RWPE2 (cell line): ENCODE results near the gene TMEM91.

Source experiments
- ATAC-seq: fragments of 200-7000 bp; cut with Tn5 transposase; 3 replicates; pipeline ENCODE4 v1.9.1; 2021; ENCODE audit warnings: low read depth
- DNase-seq: peaks from one replicate; pipeline ENCODE4 v3.0.0-alpha.2; 2020; ENCODE audit warnings: low spot score
- H3K27ac ChIP-seq: fragments of 450-650 bp; 2 replicates; pipeline ENCODE4 v1.5.1; 2017; ENCODE audit warnings: mild to moderate bottlenecking; ENCODE audit not compliant: poor library complexity, severe bottlenecking
- H3K27me3 ChIP-seq: fragments of 250-450 bp; sonication (Bioruptor Pico); 2 replicates; pipeline ENCODE4 v1.5.1; 2021; ENCODE audit warnings: mild to moderate bottlenecking, moderate library complexity; ENCODE audit not compliant: insufficient read depth, poor library complexity, severe bottlenecking
- H3K36me3 ChIP-seq: fragments of 250-450 bp; sonication (Bioruptor Pico); 2 replicates; pipeline ENCODE4 v1.5.1; 2020; ENCODE audit warnings: low read depth, mild to moderate bottlenecking, moderate library complexity
- H3K4me1 ChIP-seq: fragments of 250-450 bp; sonication (Bioruptor Pico); 2 replicates; pipeline ENCODE4 v1.5.1; 2021; ENCODE audit warnings: mild to moderate bottlenecking, moderate library complexity; ENCODE audit not compliant: insufficient read depth, poor library complexity, severe bottlenecking
- H3K4me3 ChIP-seq: fragments of 250-450 bp; sonication (Bioruptor Pico); 2 replicates; pipeline ENCODE4 v1.5.1; 2021; ENCODE audit warnings: mild to moderate bottlenecking, moderate library complexity; ENCODE audit not compliant: severe bottlenecking
- H3K9me3 ChIP-seq: fragments of 250-450 bp; sonication (Bioruptor Pico); 2 replicates; pipeline ENCODE4 v1.5.1; 2021; ENCODE audit warnings: mild to moderate bottlenecking, moderate library complexity; ENCODE audit not compliant: severe bottlenecking
- CTCF ChIP-seq: fragments of 450-650 bp; IDR thresholded peaks from one replicate; pipeline ENCODE4 v1.5.1; 2017; ENCODE audit warnings: mild to moderate bottlenecking, moderate library complexity; ENCODE audit not compliant: poor library complexity, severe bottlenecking

Gene TMEM91

GRCh38 chr19:41398050-41398418 lies 21.7 kb downstream of the TMEM91 start:
- Histone ChIP-seq H3K4me1 (peaks cover 3% of the 10 kb centered on the region), H3K9me3 (no peaks in the 10 kb centered on the region), H3K27ac (peak overlapping the region; percentile 48), H3K4me3 (peak overlapping the region; percentile 78), H3K27me3 (no peaks in the 10 kb centered on the region), H3K36me3 (no peaks in the 10 kb centered on the region)
- no peak for ATAC-seq
- no peak for TF ChIP-seq CTCF
- DNase-seq, result no peak

GRCh38 chr19:41398598-41398997 lies 22.3 kb downstream of the TMEM91 start:
- Histone ChIP-seq H3K4me3 (peak overlapping the region; percentile 78), H3K27ac (no peak overlapping the region), H3K4me1 (peaks cover 3% of the 10 kb centered on the region), H3K9me3 (no peaks in the 10 kb centered on the region), H3K27me3 (no peaks in the 10 kb centered on the region), H3K36me3 (no peaks in the 10 kb centered on the region)
- no peak for DNase-seq
- no peak for TF ChIP-seq CTCF
- ATAC-seq, result no peak

GRCh38 chr19:41399091-41399490 lies 22.8 kb downstream of the TMEM91 start:
- DNase-seq (no peak), ATAC-seq (no peak)
- no peak overlapping the region for H3K4me3 ChIP-seq
- H3K27ac ChIP-seq, result no peak overlapping the region
- peaks cover 3% of the 10 kb centered on the region for H3K4me1 ChIP-seq
- H3K9me3 ChIP-seq, result no peaks in the 10 kb centered on the region
- H3K36me3 ChIP-seq, result no peaks in the 10 kb centered on the region
- TF ChIP-seq CTCF, result no peak
- H3K27me3 ChIP-seq, result no peaks in the 10 kb centered on the region

GRCh38 chr19:41399525-41399924 lies 23.2 kb downstream of the TMEM91 start:
- DNase-seq (no peak), ATAC-seq (no peak)
- Histone ChIP-seq H3K27ac (no peak overlapping the region), H3K4me1 (peaks cover 3% of the 10 kb centered on the region), H3K4me3 (no peak overlapping the region), H3K36me3 (no peaks in the 10 kb centered on the region), H3K27me3 (no peaks in the 10 kb centered on the region), H3K9me3 (no peaks in the 10 kb centered on the region)
- no peak for TF ChIP-seq CTCF

GRCh38 chr19:41401483-41401882 lies 25.1 kb downstream of the TMEM91 start:
- Histone ChIP-seq H3K27me3 (no peaks in the 10 kb centered on the region), H3K27ac (no peak overlapping the region), H3K36me3 (no peaks in the 10 kb centered on the region), H3K4me3 (no peak overlapping the region), H3K9me3 (no peaks in the 10 kb centered on the region), H3K4me1 (peaks cover 3% of the 10 kb centered on the region)
- DNase-seq (no peak), ATAC-seq (no peak)
- no peak for TF ChIP-seq CTCF
